HepG2 (cell line): ENCODE measurements around the gene EPC2. TPM values are rescaled to one million over a fixed set of nuclear protein-coding genes. Genes with fewer than 3 reads are reported as not detected.

Experiments
- ATAC-seq: fragments of 200-7000 bp; cut with Tn5 transposase; 3 replicates; pipeline ENCODE4 v1.9.1; 2020; ENCODE audit warnings: mild to moderate bottlenecking, moderate library complexity
- BruUV-seq: library from RNA; stranded (reverse); fragments of 400-500 nt; replicated peaks from 2 replicates; lab custom pipeline; 2021; lab: Mats Ljungman, UMichigan
- CTCF ChIA-PET: fragments of 300-600 bp; formaldehyde crosslinking; extraction: SDS; loops from one replicate; lab custom pipeline; 2021; ENCODE audit warnings: low total read pairs, inconsistent platforms, low intra/inter-chr PET ratio; lab: Yijun Ruan, JAX
- POLR2A ChIA-PET: fragments of 350-600 bp; sonication (Branson Sonifier 250); formaldehyde crosslinking; loops from one replicate; lab custom pipeline; 2020; ENCODE audit warnings: antibody characterized with exemption, inconsistent platforms; lab: Yijun Ruan, JAX
- DNase-seq: peaks from one replicate; pipeline ENCODE4 v3.0.0-alpha.2; 2015; ENCODE audit warnings: low spot score
- FAIRE-seq: peaks from 3 replicates; lab custom pipeline; 2011; peaks lifted over from hg19 to GRCh38; lab: Jason Lieb, UNC
- H2AFZ ChIP-seq: one replicate; pipeline ENCODE4 v1.6.1; 2011; ENCODE audit warnings: low read length, inconsistent platforms
- H3K27ac ChIP-seq: fragments of 300-600 bp; 3 replicates; pipeline ENCODE4 v1.8.0; 2011; ENCODE audit warnings: mixed run types, mild to moderate bottlenecking, mixed read lengths, low read length, inconsistent platforms; ENCODE audit not compliant: insufficient read depth; ENCODE audit errors: extremely low read length
- H3K27me3 ChIP-seq, 2 experiments: fragments of 200-600 bp in 1 of 2; 2 replicates in 1 of 2; 3 replicates in 1 of 2; pipeline versions ENCODE4 v1.6.0 to v1.8.0; 2011; ENCODE audit warnings: low read length in 2 of 2, mild to moderate bottlenecking in 2 of 2, moderate library complexity in 2 of 2, inconsistent platforms in 1 of 2; ENCODE audit not compliant: insufficient read depth in 2 of 2, control insufficient read depth in 1 of 2
- H3K36me3 ChIP-seq, 2 experiments: fragments of 200-600 bp in 1 of 2; replicated peaks in 1 of 2; 2 replicates in 1 of 2; 3 replicates in 1 of 2; pipeline versions ENCODE4 v1.5.1 to v1.8.0; 2011; ENCODE audit warnings: low read length in 2 of 2, inconsistent platforms in 1 of 2; ENCODE audit not compliant: insufficient read depth in 2 of 2, control insufficient read depth in 1 of 2
- H3K4me1 ChIP-seq: 2 replicates; pipeline ENCODE4 v1.5.1; 2012; ENCODE audit warnings: low read length, inconsistent platforms; ENCODE audit not compliant: insufficient read depth
- H3K4me2 ChIP-seq: 2 replicates; pipeline ENCODE4 v1.6.0; 2011; ENCODE audit warnings: low read depth, low read length, inconsistent platforms
- H3K4me3 ChIP-seq, 3 experiments: fragments of 200-600 bp in 1 of 3; sonication (generic), shearing (Covaris generic) in 1 of 3; replicated peaks in 1 of 3; 2 replicates each; pipeline ENCODE4 v1.5.1; 2011 to 2016; ENCODE audit warnings: low read length in 3 of 3, inconsistent platforms in 2 of 3, low read depth in 2 of 3, mild to moderate bottlenecking in 2 of 3, control low read depth in 1 of 3, mixed read lengths in 1 of 3; ENCODE audit not compliant: insufficient read depth in 1 of 3
- H3K79me2 ChIP-seq: one replicate; pipeline ENCODE4 v1.6.1; 2011; ENCODE audit warnings: low read length, inconsistent platforms; ENCODE audit not compliant: insufficient read depth
- H3K9ac ChIP-seq: 2 replicates; pipeline ENCODE4 v1.6.0; 2011; ENCODE audit warnings: mild to moderate bottlenecking, low read depth, low read length, inconsistent platforms; ENCODE audit not compliant: insufficient read depth
- H3K9me3 ChIP-seq: 2 replicates; pipeline ENCODE4 v1.5.1; 2012; ENCODE audit warnings: mild to moderate bottlenecking, low read length
- H4K20me1 ChIP-seq: 2 replicates; pipeline ENCODE4 v1.6.0; 2011; ENCODE audit warnings: inconsistent platforms, mild to moderate bottlenecking, low read length, moderate library complexity; ENCODE audit not compliant: insufficient read depth
- DRAP1 ChIP-seq: IDR thresholded peaks from 2 replicates; pipeline ENCODE4 v1.6.1; 2016; ENCODE audit warnings: missing genetic modification reagents, missing compliant biosample characterization
- LBX2 ChIP-seq: sonication (generic); formaldehyde crosslinking; IDR thresholded peaks from 2 replicates; pipeline ENCODE4 v1.5.0; 2020; ENCODE audit warnings: missing genetic modification reagents, mild to moderate bottlenecking, borderline replicate concordance
- MAZ ChIP-seq, 2 experiments: sonication (generic) in 1 of 2; formaldehyde crosslinking in 1 of 2; IDR thresholded peaks; 2 replicates each; pipeline versions ENCODE4 v1.5.0 to v1.6.1; 2012 to 2020; ENCODE audit warnings: low read depth in 2 of 2, mild to moderate bottlenecking in 2 of 2, borderline replicate concordance in 1 of 2, improper control_type of control experiment in 1 of 2, low read length in 1 of 2, missing genetic modification reagents in 1 of 2, moderate library complexity in 1 of 2
- MLX ChIP-seq: IDR thresholded peaks from 2 replicates; pipeline ENCODE4 v1.6.1; 2016
- POLR2AphosphoS5 ChIP-seq: IDR thresholded peaks from 2 replicates; pipeline ENCODE4 v1.6.1; 2012; ENCODE audit warnings: low read depth, low read length
- ZBTB43 ChIP-seq: sonication (generic); formaldehyde crosslinking; conservative IDR thresholded peaks from 2 replicates; pipeline ENCODE4 v1.4.0; 2020; ENCODE audit warnings: missing genetic modification reagents
- ZNF513 ChIP-seq: sonication (generic); formaldehyde crosslinking; conservative IDR thresholded peaks from 2 replicates; pipeline ENCODE4 v1.5.0; 2020; ENCODE audit warnings: missing genetic modification reagents
- ZNF569 ChIP-seq: sonication (generic); formaldehyde crosslinking; IDR thresholded peaks from 2 replicates; pipeline ENCODE4 v1.5.0; 2020; ENCODE audit warnings: mild to moderate bottlenecking, missing genetic modification reagents, moderate library complexity, borderline replicate concordance
- ZNF776 ChIP-seq: sonication (generic); formaldehyde crosslinking; IDR thresholded peaks from 2 replicates; pipeline ENCODE4 v1.4.0; 2020; ENCODE audit warnings: mild to moderate bottlenecking, missing genetic modification reagents
- ZNF878 ChIP-seq: sonication (generic); formaldehyde crosslinking; IDR thresholded peaks from 2 replicates; pipeline ENCODE4 v1.8.1; 2023; ENCODE audit warnings: mild to moderate bottlenecking, missing genetic modification reagents, moderate library complexity
- ZSCAN9 ChIP-seq: IDR thresholded peaks from 2 replicates; pipeline ENCODE4 v1.6.1; 2016; ENCODE audit warnings: borderline replicate concordance
- WGBS: methylation state at CpG from one replicate; pipeline ENCODE4 v1.1.6; 2017; ENCODE audit warnings: low lambda C conversion rate; 5-methylcytosine and 5-hydroxymethylcytosine counted together
- in situ Hi-C: cut with HindIII; loops from 2 replicates; pipeline ENCODE4 v1.10.0; 2017; ENCODE audit warnings: low pct_unique_long_range_greater_than_20kb; ENCODE audit not compliant: extremely low pct_ligation_motif_present
- intact Hi-C: fragments of 100-400 bp; cut with micrococcal nuclease; formaldehyde crosslinking; loops from one replicate; pipeline ENCODE4 v1.10.0; 2022; ENCODE audit not compliant: unreplicated experiment
- polyA plus RNA-seq, 8 experiments: library from polyadenylated mRNA; depleted of rRNA in 3 of 8; stranded (reverse) in 7 of 8; unstranded in 1 of 8; fragments of >200 nt; fragmentation: Illumina TruSeq in 4 of 8; extraction: Trizol in 4 of 8; gene quantifications; 2 replicates each; pipeline versions ENCODE4 v1.2.1 to v1.2.3, GENCODE V29; 2011 to 2016; ENCODE audit warnings: low read depth in 4 of 8, missing spikeins in 1 of 8, mixed read lengths in 1 of 8; ENCODE audit not compliant: insufficient read depth in 1 of 8
- total RNA-seq, 5 experiments: library from RNA; depleted of rRNA; stranded (reverse); fragments of >200 nt; fragmentation: Illumina TruSeq; extraction: Trizol; gene quantifications; 2 replicates each; pipeline ENCODE4 v1.2.3, GENCODE V29; 2016; ENCODE audit warnings: low read depth in 1 of 5

The EPC2 gene
- total and polyA plus RNA-seq, 2 of the 13 experiments (the other 11 are each of a cell fraction or from before 2014, with no cell fraction given): 20.5 to 22.0 TPM

- Histone ChIP-seq H3K4me1 (no peaks in the 10 kb centered on the region), H3K27ac (no peak overlapping the region), H3K27me3 (peaks cover 0 to 12% of the 10 kb centered on the region in 2 experiments; a peak in 3 of 5 replicates), H3K9me3 (no peaks in the 10 kb centered on the region), H3K79me2 (no peaks in the 10 kb centered on the region), H3K4me3 (no peak overlapping the region), H3K4me2 (no peak overlapping the region), H4K20me1 (no peaks in the 10 kb centered on the region), H3K9ac (no peak overlapping the region), H2AFZ (no peak overlapping the region)
- no peak for ATAC-seq
- in situ Hi-C loops (no loop called here), intact Hi-C loops (no loop called here)
- CTCF ChIA-PET: no interaction called here
- no peak for FAIRE-seq
- BruUV-seq: no TSS peak
- DNase-seq: no peak
- WGBS: 2% methylated on average over 3 of the region's 3 CpGs
- POLR2A ChIA-PET: no interaction called here
- TF ChIP-seq DRAP1 (CRISPR knock-in tag) (no peak), ZNF569 (no peak), ZBTB43 (no peak), ZNF878 (CRISPR knock-in tag) (no peak), LBX2 (CRISPR knock-in tag) (no peak), POLR2AphosphoS5 (no peak), MLX (CRISPR knock-in tag) (no peak), ZNF513 (CRISPR knock-in tag) (no peak), ZNF776 (CRISPR knock-in tag) (no peak), MAZ (IDR thresholded peaks at IDR 0.05; ENCODE audit: borderline replicate concordance, low read depth, low read length) (no peak), MAZ (CRISPR knock-in tag; IDR thresholded peaks at IDR 0.05; ENCODE audit: low read depth) (no peak), ZSCAN9 (CRISPR knock-in tag) (no peak)
- TF ChIP-seq, all 625 proteins: peak for 0
- H3K36me3 ChIP-seq: no peaks in the 10 kb centered on the region
These were observed 22.2 kb upstream of the EPC2 start for GRCh38 chr2:148622366-148622765.
